Esophagus muscularis mucosa (tissue), 4 donors: ENCODE results near the gene MASP1. TPM values are rescaled to one million over a fixed set of nuclear protein-coding genes. Genes with fewer than 3 reads are reported as not detected.

Experiments used
- DNase-seq: peaks from one replicate; pipeline ENCODE4 v3.0.0-alpha.2; 2017; ENCODE audit errors: extremely low spot score
- H3K27ac ChIP-seq, 4 donors: fragments of 200-600 bp; sonication (generic); replicated peaks in 1 of 4; 1 replicate in 3 of 4; 2 replicates in 1 of 4; pipeline ENCODE4 v1.5.1; 2016 to 2019; ENCODE audit warnings: mild to moderate bottlenecking in 1 of 4
- H3K27me3 ChIP-seq, 4 donors: fragments of 200-600 bp; sonication (generic); one replicate each; pipeline versions ENCODE4 v1.5.1 to v1.6.0; 2016 to 2019
- H3K36me3 ChIP-seq, 4 donors: fragments of 200-600 bp; sonication (generic); one replicate each; pipeline ENCODE4 v1.5.1; 2016 to 2019
- H3K4me1 ChIP-seq, 4 donors: fragments of 200-600 bp; sonication (generic); one replicate each; pipeline ENCODE4 v1.5.1; 2016 to 2019
- H3K4me3 ChIP-seq, 4 donors: fragments of 200-600 bp; sonication (generic); 1 replicate in 2 of 4; 2 replicates in 2 of 4; pipeline ENCODE4 v1.5.1; 2016 to 2019; ENCODE audit warnings: mild to moderate bottlenecking in 4 of 4, moderate library complexity in 1 of 4
- H3K9me3 ChIP-seq, 4 donors: fragments of 200-600 bp; sonication (generic); 1 replicate in 3 of 4; 2 replicates in 1 of 4; pipeline ENCODE4 v1.5.1; 2016 to 2019
- EP300 ChIP-seq: sonication (generic); formaldehyde crosslinking; IDR thresholded peaks from one replicate; pipeline ENCODE4 v1.6.1; 2017; ENCODE audit warnings: antibody characterized with exemption
- POLR2A ChIP-seq: fragments of 450-650 bp; IDR thresholded peaks from one replicate; pipeline ENCODE4 v1.6.1; 2017; ENCODE audit warnings: antibody characterized with exemption, moderate library complexity, mild to moderate bottlenecking, low read depth
- POLR2AphosphoS5 ChIP-seq, 2 donors: sonication (generic); formaldehyde crosslinking; IDR thresholded peaks; one replicate each; pipeline ENCODE4 v1.6.1; 2017; ENCODE audit warnings: antibody characterized with exemption in 2 of 2
- WGBS: methylation state at CpG from one replicate; pipeline ENCODE4 v1.1.5; 2018; 5-methylcytosine and 5-hydroxymethylcytosine counted together
- intact Hi-C: fragments of 100-400 bp; cut with DNase I; formaldehyde crosslinking; loops from one replicate; pipeline ENCODE4 v1.15.1; 2023
- total RNA-seq, 4 donors: library from RNA; depleted of rRNA; stranded (reverse); fragments of >200 nt; gene quantifications; one replicate each; pipeline versions ENCODE4 v1.1.0 to v1.2.1, GENCODE V29; 2016
- TF ChIP-seq, protein P1 (sequence below), 3 experiments: fragments of 200-600 bp in 2 of 3; fragments of 450-650 bp in 1 of 3; sonication (generic) in 2 of 3; IDR thresholded peaks; one replicate each; pipeline ENCODE4 v1.5.1; 2017 to 2019; ENCODE audit warnings: antibody characterized with exemption in 3 of 3, mild to moderate bottlenecking in 2 of 3, moderate library complexity in 1 of 3

MASP1 gene
- total RNA-seq, 4 donors from 2014 or later: 0.66 to 3.5 (median 2.1) TPM

DNA sequence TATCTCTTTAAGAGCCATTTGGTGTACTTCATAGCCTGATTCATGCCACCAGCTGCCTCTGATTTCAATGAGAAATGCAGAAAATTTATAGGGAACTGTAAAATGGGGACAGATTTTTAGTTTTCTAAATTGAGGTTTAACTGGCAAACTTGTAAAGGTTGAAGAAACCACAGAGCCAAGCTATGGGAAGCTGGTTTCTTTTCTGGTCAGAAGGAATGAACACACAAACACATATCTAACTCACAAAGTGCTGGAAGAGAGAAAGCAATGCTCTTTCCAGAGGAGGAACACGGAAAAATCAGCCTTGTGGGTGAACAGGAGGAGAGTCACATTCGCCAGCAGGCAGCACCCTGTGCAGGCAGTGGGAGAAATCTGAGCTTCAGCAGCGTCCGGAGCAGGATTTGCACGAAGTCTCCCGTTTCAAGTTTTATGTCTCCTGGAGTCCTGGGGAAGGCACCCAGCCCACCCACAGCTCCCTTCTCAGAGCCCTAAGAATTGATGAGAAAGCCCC is 481 bp downstream of the MASP1 start:
- H3K27ac ChIP-seq: peak overlapping the region; percentile 10 to 35 (median 25)
- peaks cover 14 to 37% (median 32%) of the 10 kb centered on the region in 4 donors for H3K4me1 ChIP-seq
- H3K27me3 ChIP-seq: no peaks in the 10 kb centered on the region
- peak overlapping the region; percentile 14 to 40 (median 34) for H3K4me3 ChIP-seq
- DNase-seq: peak; percentile 89
- intact Hi-C loops: no loop called here
- TF ChIP-seq POLR2AphosphoS5 (IDR thresholded peaks at IDR 0.05): no peak
- 11% methylated on average over 6 of the region's 6 CpGs for WGBS
- H3K9me3 ChIP-seq: no peaks in the 10 kb centered on the region
- H3K36me3 ChIP-seq: no peaks in the 10 kb centered on the region

DNA sequence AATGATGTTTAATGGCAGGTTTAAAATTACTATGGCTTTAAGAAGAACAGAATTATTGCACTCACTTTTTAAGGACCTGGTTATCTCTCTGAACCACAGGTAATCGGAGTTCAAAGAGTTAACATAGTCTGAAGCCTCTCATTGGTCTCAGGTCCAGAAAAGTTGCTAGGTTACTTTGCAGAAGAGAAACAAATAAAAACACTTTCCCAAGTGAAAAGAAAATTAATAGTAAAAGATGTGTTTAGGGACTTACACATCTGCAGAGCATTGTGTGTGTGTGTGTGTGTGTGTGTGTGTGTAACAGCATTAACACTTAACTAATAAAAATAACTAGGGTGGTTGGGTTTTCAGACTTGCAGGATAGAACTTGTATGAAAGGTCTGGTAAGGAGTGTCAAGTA is 1.0 kb downstream of the MASP1 start:
- TF ChIP-seq POLR2AphosphoS5 (IDR thresholded peaks at IDR 0.05) (no peak), EP300 (no peak), POLR2A (no peak)
- TF ChIP-seq, protein P1, sequence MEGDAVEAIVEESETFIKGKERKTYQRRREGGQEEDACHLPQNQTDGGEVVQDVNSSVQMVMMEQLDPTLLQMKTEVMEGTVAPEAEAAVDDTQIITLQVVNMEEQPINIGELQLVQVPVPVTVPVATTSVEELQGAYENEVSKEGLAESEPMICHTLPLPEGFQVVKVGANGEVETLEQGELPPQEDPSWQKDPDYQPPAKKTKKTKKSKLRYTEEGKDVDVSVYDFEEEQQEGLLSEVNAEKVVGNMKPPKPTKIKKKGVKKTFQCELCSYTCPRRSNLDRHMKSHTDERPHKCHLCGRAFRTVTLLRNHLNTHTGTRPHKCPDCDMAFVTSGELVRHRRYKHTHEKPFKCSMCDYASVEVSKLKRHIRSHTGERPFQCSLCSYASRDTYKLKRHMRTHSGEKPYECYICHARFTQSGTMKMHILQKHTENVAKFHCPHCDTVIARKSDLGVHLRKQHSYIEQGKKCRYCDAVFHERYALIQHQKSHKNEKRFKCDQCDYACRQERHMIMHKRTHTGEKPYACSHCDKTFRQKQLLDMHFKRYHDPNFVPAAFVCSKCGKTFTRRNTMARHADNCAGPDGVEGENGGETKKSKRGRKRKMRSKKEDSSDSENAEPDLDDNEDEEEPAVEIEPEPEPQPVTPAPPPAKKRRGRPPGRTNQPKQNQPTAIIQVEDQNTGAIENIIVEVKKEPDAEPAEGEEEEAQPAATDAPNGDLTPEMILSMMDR (IDR thresholded peaks at IDR 0.05): no peak
- Histone ChIP-seq H3K36me3 (no peaks in the 10 kb centered on the region), H3K4me3 (peak overlapping the region in 1 of 4 donors; percentile 14), H3K4me1 (peaks cover 14 to 37% (median 32%) of the 10 kb centered on the region in 4 donors), H3K9me3 (no peaks in the 10 kb centered on the region), H3K27ac (no peak overlapping the region), H3K27me3 (no peaks in the 10 kb centered on the region)
- intact Hi-C loops: no loop called here
- 85% methylated on average over 1 of the region's 1 CpG for WGBS
- peak; percentile 24 for DNase-seq

DNA sequence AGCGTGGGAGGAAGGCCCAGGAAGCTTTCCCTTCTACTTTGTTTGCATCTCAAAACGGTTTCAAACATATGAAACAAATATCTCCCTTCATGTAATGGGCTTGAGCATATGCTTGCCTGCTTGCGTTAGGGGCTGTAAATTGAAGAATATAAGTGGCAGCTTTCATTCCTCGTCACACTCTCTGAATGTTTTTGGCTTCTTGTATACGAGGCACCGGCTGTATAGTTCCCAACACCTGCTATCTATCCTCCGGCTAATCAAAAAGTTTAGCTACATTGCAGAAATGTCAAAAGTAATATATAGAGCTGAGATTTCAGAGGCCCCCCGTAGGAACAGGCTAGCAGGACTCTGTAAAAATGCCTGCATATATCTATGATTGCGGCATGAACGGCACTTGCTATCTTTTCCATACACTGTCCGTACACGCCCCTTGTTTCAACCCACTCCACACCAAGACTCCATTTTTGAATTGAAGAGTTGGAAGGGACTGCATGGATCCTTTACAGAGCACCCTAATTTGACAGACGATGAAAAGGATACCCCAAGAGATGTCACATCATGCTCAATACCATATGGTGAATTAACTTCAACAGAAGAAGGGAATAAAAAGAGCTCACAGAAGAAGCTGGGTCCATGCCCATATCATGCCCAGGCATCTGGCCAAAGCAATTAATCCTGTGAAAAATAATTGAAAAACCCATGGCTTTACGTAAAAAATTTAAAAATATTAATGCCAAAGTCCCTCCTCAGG is 2.5 kb downstream of the MASP1 start:
- no peak overlapping the region for H3K27ac ChIP-seq
- H3K9me3 ChIP-seq: no peaks in the 10 kb centered on the region
- TF ChIP-seq EP300: no peak
- TF ChIP-seq POLR2AphosphoS5 (IDR thresholded peaks at IDR 0.05): no peak
- TF ChIP-seq, protein P1 (IDR thresholded peaks at IDR 0.05): no peak
- TF ChIP-seq POLR2A: no peak
- intact Hi-C loops: no loop called here
- no peaks in the 10 kb centered on the region for H3K27me3 ChIP-seq
- WGBS: 79% methylated on average over 14 of the region's 14 CpGs
- H3K36me3 ChIP-seq: peaks cover 0 to 6% (median 0%) of the 10 kb centered on the region in 4 donors
- DNase-seq: no peak
- no peak overlapping the region for H3K4me3 ChIP-seq
- H3K4me1 ChIP-seq: peaks cover 14 to 37% (median 32%) of the 10 kb centered on the region in 4 donors

DNA sequence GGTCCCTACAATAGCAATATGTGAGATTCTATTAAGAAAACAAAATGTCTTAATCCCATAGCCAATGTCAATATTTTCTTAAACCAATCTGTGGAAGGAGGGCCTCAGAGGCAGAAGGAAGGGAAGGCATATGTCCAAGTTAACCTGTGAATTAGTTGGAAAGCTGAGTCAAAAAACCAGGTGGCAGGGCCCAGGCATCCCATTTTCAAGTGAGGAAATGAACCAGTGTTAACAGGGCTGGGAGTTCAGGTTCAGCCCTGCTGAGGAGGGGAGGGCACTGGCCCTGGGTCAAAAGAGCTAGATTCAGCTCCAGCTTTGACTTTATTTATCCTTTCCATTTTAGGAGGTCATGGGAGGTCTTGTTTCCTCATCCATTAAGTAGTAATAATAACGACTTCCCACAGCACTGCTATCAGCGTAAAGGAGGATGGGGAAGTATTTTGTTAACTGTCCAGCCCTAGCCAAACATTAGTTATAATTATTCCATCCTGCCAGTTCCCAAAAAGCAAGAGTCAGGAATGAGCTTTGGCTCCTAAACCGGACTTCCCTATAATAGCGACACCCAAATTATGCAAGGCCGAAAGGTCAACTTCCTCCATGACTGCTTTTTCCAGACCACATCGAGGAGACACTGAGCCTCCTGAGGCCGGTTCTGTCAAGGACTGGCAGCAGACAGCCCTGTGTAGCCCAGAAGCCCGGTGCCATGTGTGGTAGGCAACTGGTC is 3.2 kb downstream of the MASP1 start:
- no peak overlapping the region for H3K4me3 ChIP-seq
- no peak overlapping the region for H3K27ac ChIP-seq
- peaks cover 9 to 37% (median 32%) of the 10 kb centered on the region in 4 donors for H3K4me1 ChIP-seq
- H3K27me3 ChIP-seq: no peaks in the 10 kb centered on the region
- no peaks in the 10 kb centered on the region for H3K9me3 ChIP-seq
- 61% methylated on average over 8 of the region's 8 CpGs for WGBS
- DNase-seq: peak; percentile 85
- intact Hi-C loops: no loop called here
- peaks cover 0 to 7% (median 0%) of the 10 kb centered on the region in 4 donors for H3K36me3 ChIP-seq
- no peak for TF ChIP-seq POLR2A
- TF ChIP-seq EP300: no peak
- no peak for TF ChIP-seq POLR2AphosphoS5 (IDR thresholded peaks at IDR 0.05)
- TF ChIP-seq, protein P1 (IDR thresholded peaks at IDR 0.05): no peak

- H3K27ac ChIP-seq: no peak overlapping the region
- no peak for DNase-seq
- TF ChIP-seq EP300 (no peak), POLR2AphosphoS5 (IDR thresholded peaks at IDR 0.05) (no peak), POLR2A (no peak)
- TF ChIP-seq, protein P1 (IDR thresholded peaks at IDR 0.05): no peak
- H3K27me3 ChIP-seq: no peaks in the 10 kb centered on the region
- H3K4me3 ChIP-seq: no peak overlapping the region
- WGBS: 61% methylated on average over 1 of the region's 1 CpG
- peaks cover 0 to 7% (median 0%) of the 10 kb centered on the region in 4 donors for H3K36me3 ChIP-seq
- peaks cover 5 to 37% (median 32%) of the 10 kb centered on the region in 4 donors for H3K4me1 ChIP-seq
- intact Hi-C loops: no loop called here
- H3K9me3 ChIP-seq: no peaks in the 10 kb centered on the region
Observed at GRCh38 chr3:187287256-187287655, 4.3 kb downstream of the MASP1 start.
